ENCODE results near the gene LGALS9C.
"Not testable (repeated sequence)": the region's sequence is repeated elsewhere in the genome, so short reads cannot be mapped to it uniquely, and the experiment has no call there.

The LGALS9C gene

GRCh38 chr17:18478977-18479595, 2.5 kb downstream of the LGALS9C start:
- not testable (repeated sequence) for DNase-seq

GRCh38 chr17:18481775-18482174, 5.2 kb downstream of the LGALS9C start:
- DNase-seq, result not testable (repeated sequence)

DNA sequence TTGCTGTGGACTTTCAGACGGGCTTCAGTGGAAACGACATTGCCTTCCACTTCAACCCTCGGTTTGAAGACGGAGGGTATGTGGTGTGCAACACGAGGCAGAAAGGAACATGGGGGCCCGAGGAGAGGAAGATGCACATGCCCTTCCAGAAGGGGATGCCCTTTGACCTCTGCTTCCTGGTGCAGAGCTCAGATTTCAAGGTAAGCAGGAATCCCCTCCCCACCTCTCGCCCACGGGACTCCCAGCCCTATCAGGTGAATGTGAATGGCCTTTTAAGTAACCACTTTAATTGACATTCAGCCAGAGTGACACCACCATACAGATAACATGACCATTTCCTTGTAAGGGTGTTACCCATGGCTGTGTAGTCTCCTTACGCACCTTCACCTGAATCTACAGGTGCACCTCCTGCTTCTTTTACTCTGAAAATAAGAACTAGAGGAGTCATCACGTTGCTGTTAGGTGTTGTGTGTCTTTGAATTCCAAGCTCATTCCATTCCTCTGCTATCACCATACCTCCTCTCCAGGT, 9.4 kb downstream of the LGALS9C start:
- not testable (repeated sequence) for DNase-seq

GRCh38 chr17:18487633-18488032, 11.0 kb downstream of the LGALS9C start:
- DNase-seq, result not testable (repeated sequence)

GRCh38 chr17:18488622-18489021, 12.0 kb downstream of the LGALS9C start:
- not testable (repeated sequence) for DNase-seq

DNA sequence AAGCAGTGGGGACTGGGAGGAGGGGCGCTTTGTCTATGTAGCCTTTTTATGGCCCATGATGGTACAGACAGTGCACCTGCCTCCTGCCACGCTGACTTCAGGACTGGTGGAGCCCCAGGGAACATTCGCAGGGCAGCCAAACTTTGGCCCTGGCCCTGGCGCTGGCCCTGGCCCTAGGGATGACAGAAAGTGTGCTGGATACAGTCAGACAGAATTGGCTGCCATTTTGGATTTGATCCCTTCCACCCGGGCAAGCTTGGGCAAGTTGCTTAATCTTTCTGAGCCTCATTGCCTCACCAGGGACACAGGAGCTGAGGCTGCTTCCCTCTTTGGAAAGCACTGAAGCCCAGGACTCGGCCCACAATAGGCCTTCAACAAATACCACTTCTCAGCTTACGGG, 13.4 kb downstream of the LGALS9C start:
- not testable (repeated sequence) for DNase-seq

GRCh38 chr17:18492712-18493480, 16.3 kb downstream of the LGALS9C start:
- not testable (repeated sequence) for DNase-seq

- not testable (repeated sequence) for DNase-seq
Measured at GRCh38 chr17:18494250-18494768, 17.7 kb downstream of the LGALS9C start.

GRCh38 chr17:18497044-18497443, 20.5 kb downstream of the LGALS9C start:
- not testable (repeated sequence) for DNase-seq

GRCh38 chr17:18499100-18499499, 22.5 kb downstream of the LGALS9C start:
- not testable (repeated sequence) for DNase-seq

GRCh38 chr17:18499756-18500155, 23.2 kb downstream of the LGALS9C start:
- DNase-seq, result not testable (repeated sequence)

- DNase-seq, result not testable (repeated sequence)
Measured at GRCh38 chr17:18500281-18500680, 23.7 kb downstream of the LGALS9C start.

DNA sequence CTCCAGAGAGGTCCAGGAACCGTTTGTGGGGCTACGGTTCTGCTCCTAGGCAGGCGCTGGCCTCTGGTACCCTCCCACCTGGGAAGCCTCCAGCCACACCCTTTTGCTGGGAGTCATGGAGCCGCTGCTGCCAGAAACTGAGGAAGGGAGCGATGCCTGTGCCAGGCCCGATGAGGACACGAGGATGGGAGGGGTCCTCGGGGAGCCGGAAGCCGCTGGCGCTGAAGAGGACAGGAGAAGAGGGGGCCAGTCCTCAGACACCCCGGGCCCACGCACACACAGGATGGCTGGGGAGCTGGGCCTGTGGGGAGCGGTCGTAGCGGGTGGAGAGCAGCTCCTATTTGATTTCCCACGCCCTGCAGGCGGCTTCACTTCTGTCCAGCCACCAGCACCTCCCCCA, 24.2 kb downstream of the LGALS9C start:
- DNase-seq, result not testable (repeated sequence)

DNA sequence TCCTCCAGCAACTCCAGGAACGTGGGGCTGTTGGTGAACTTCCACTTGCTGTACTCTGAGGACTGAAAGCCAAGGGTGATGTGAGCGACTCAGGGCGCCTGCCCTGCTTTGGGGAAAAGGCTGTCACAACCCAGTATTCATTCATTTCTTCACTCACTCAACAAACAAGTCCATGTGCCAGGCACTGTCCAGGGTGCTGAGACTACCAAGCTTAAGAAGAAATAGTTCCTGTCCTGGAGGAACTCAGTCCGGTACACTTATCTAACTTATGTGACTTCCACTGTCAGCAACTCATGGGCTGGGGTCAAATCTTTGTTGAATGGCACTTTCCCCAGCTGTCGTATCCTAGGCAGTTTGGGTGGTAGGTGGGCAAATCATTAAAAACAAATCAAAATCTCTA, 26.6 kb downstream of the LGALS9C start:
- not testable (repeated sequence) for DNase-seq

GRCh38 chr17:18507729-18508128, 31.1 kb downstream of the LGALS9C start:
- DNase-seq, result not testable (repeated sequence)

DNA sequence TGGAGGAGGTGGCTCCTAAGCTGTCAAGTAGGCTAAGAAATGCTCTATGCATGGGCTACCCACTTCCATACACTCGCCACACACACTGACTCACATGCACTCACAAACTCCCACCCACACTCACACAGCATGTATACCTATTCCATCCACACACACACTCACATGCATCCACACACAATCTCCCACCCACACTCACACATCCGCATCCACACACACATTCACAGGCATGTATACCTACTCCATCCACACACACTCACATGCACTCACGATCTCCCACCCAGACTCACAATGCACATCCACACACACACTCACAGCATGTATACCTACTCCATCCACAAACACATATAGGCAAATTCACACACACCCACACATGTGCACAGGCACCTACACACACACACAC, 32.1 kb downstream of the LGALS9C start:
- DNase-seq, result not testable (repeated sequence)

- DNase-seq, result not testable (repeated sequence)
Measured at GRCh38 chr17:18521100-18521499, 44.5 kb downstream of the LGALS9C start.

DNA sequence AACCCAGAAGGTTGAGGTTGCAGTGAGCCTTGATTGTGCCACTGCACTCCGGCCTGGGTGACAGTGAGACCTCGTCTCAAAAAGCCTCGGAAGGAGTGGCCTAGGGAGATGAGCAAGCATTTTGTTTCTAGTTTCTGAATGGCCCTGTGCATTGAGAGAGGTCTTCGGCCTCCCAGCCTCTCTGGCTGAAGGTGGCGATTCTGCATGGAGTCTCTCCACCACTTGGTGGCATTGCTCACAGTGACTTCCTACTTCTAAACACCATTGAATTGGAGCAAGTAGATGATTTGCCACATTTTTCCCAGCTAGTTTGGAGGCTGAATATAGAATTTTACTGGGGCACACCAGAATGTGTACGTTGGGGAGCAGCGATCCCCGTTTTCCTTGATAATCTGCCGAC, 48.4 kb downstream of the LGALS9C start:
- DNase-seq, result not testable (repeated sequence)

- not testable (repeated sequence) for DNase-seq
Measured at GRCh38 chr17:18526168-18526800, 49.7 kb downstream of the LGALS9C start.

DNA sequence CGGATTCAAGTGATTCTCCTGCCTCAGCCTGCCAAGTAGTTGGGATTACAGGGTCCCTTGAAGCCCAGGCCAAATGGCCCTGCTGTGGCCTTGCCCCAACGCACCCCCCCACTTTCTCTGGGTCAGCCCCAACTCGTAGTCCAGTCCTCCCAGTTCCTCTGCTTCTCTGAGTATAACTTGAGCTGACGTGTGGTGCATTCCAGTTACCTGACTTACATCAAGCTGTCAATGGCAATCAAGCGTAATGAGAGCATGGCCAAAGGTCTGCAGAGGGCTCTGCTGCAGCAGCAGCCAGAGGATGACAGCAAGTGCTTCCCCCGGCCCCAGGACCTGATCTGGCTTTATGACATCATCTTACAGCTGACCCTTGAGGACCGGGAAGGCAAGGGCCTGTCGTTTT, 50.8 kb downstream of the LGALS9C start:
- DNase-seq, result not testable (repeated sequence)

GRCh38 chr17:18528435-18528834, 51.8 kb downstream of the LGALS9C start:
- DNase-seq, result not testable (repeated sequence)

DNA sequence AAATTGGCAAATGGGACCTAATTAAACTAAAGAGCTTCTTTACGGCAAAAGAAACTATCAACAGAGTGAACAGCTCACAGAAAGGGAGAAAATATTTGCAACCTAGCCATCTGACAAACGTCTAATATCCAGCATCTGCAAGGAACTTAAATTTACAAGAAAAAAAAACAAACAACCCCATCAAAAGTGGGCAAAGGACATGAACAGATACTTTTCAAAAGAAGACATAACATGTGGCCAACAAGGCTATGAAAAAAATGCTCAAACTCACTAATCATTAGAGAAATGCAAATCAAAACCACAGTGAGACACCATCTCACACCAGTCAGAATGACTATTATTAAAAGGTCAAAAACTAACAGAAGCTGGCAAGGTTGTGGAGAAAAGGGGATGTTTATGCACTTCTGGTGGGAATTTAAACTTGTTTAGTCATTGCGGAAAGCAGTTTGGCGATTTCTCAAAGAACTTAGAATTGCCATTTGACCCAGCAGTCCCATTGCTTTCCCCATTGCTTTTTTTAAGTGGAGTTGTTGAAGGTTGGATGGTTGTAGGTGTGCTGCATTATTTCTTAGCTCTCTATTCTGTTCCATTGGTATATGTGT, 52.4 kb downstream of the LGALS9C start:
- DNase-seq, result not testable (repeated sequence)

- DNase-seq, result not testable (repeated sequence)
Measured at GRCh38 chr17:18530405-18530804, 53.8 kb downstream of the LGALS9C start.

Measured in NCI-H146 (cell line).